Measurements from ENCODE around the gene FEZF2. TPM values are rescaled to one million over a fixed set of nuclear protein-coding genes. Genes with fewer than 3 reads are reported as not detected.

FEZF2 gene
- total RNA-seq, 1 experiment from 2014 or later: not detected

DNA sequence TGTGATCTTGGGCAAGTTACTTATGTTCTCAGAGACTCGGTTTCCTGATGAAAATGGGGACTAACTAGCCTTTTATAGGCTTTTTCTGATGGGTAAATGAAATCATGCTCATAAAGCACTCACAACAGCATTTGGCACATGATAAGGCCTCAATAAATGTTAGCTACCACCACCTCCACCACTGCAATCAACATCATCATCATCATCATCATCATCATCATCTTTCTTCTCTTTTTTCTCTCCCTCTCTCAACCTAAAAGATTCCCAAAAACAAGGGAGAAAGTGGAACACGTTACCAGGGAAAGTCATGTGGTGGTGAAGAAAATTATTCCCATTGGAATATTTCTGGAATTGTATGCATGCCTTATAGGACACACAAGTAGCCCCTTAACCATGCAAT is 33.6 kb upstream of the FEZF2 start (continued):
- TF ChIP-seq TP53 (CRISPR knock-in tag; IDR thresholded peaks at IDR 0.05) (no peak), MYBL2 (CRISPR knock-in tag; IDR thresholded peaks at IDR 0.05) (no peak)
- TF ChIP-seq, protein P1, sequence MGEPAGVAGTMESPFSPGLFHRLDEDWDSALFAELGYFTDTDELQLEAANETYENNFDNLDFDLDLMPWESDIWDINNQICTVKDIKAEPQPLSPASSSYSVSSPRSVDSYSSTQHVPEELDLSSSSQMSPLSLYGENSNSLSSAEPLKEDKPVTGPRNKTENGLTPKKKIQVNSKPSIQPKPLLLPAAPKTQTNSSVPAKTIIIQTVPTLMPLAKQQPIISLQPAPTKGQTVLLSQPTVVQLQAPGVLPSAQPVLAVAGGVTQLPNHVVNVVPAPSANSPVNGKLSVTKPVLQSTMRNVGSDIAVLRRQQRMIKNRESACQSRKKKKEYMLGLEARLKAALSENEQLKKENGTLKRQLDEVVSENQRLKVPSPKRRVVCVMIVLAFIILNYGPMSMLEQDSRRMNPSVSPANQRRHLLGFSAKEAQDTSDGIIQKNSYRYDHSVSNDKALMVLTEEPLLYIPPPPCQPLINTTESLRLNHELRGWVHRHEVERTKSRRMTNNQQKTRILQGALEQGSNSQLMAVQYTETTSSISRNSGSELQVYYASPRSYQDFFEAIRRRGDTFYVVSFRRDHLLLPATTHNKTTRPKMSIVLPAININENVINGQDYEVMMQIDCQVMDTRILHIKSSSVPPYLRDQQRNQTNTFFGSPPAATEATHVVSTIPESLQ (CRISPR knock-in tag; IDR thresholded peaks at IDR 0.05): no peak
- TF ChIP-seq, protein P2, sequence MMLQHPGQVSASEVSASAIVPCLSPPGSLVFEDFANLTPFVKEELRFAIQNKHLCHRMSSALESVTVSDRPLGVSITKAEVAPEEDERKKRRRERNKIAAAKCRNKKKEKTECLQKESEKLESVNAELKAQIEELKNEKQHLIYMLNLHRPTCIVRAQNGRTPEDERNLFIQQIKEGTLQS (CRISPR knock-in tag; conservative IDR thresholded peaks at IDR 0.05): no peak

DNA sequence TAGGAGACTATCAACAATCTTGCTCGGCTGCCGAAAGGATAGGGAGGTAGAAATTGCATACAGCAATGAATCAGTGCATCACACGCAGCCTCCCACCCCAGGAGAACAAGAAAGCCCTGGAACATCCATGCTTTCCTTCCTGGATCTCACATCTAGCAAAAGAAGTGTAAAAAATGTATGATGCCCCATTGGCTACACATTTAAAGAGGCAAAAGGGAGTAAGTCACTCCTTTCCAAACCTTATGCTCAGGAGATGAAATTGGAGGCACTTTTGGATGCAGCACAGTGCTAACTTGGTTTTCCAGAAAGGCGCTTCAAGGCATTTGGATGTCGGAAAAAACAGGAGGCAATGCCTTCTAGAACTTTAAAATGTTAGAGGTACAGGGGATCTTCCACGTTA is 32.2 kb upstream of the FEZF2 start:
- Mint-ChIP-seq H3K9me3 (no peaks in the 10 kb centered on the region), H3K4me3 (no peak overlapping the region), H3K27me3 (ENCODE audit: low read depth) (peaks cover 15% of the 10 kb centered on the region), H3K4me1 (no peaks in the 10 kb centered on the region), H3K27ac (no peak overlapping the region), H3K36me3 (no peaks in the 10 kb centered on the region)
- TF ChIP-seq, protein P3, sequence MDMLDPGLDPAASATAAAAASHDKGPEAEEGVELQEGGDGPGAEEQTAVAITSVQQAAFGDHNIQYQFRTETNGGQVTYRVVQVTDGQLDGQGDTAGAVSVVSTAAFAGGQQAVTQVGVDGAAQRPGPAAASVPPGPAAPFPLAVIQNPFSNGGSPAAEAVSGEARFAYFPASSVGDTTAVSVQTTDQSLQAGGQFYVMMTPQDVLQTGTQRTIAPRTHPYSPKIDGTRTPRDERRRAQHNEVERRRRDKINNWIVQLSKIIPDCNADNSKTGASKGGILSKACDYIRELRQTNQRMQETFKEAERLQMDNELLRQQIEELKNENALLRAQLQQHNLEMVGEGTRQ (CRISPR knock-in tag; IDR thresholded peaks at IDR 0.05): no peak
- no peak for TF ChIP-seq PRRX2 (CRISPR knock-in tag; IDR thresholded peaks at IDR 0.05)
- TF ChIP-seq ESRRA (CRISPR knock-in tag; IDR thresholded peaks at IDR 0.05; ENCODE audit: borderline replicate concordance): no peak
- no peak for TF ChIP-seq IRF2 (CRISPR knock-in tag; IDR thresholded peaks at IDR 0.05; ENCODE audit: borderline replicate concordance, low read depth)
- TF ChIP-seq CBFB (CRISPR knock-in tag; IDR thresholded peaks at IDR 0.05; ENCODE audit: low read depth): no peak
- ChIA-PET POLR2A (no interaction called here), CTCF (no interaction called here)
- ATAC-seq (no peak), DNase-seq (ENCODE audit: low spot score) (no peak)

DNA sequence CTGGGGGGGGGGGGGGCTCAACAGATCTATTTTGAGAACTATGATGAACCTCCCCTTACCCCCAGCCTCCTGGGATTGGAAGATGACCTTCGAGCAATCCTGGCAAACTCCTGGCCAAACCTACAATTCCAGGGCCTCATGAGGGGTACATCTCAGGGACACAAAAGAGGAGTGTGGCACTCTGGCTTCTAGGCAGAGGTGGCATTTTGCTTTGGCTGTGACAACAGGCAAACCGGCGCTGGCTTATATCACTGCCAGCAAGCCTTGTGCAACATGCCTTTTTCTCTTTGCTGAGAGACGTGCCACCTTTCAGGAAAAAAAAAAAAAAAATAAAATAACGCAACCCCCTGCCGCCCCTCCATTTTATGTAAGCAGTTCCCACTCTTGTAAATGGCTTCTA is 31.8 kb upstream of the FEZF2 start:
- ATAC-seq: no peak
- Mint-ChIP-seq H3K4me1 (no peaks in the 10 kb centered on the region), H3K4me3 (no peak overlapping the region), H3K27me3 (ENCODE audit: low read depth) (peaks cover 15% of the 10 kb centered on the region), H3K9me3 (no peaks in the 10 kb centered on the region), H3K36me3 (no peaks in the 10 kb centered on the region), H3K27ac (no peak overlapping the region)
- ChIA-PET CTCF (interaction anchor here (0.7 kb wide), 1 partner anchor 25 kb away, joined by 5 read pairs; no protein-coding TSS in a partner anchor), POLR2A (interaction anchor here (0.7 kb wide), 3 partner anchors 27 to 69 kb away, joined by 5 to 6 read pairs (median 5); no protein-coding TSS in a partner anchor)
- no peak for DNase-seq (ENCODE audit: low spot score)
- TF ChIP-seq NR3C1 (CRISPR knock-in tag; conservative IDR thresholded peaks at IDR 0.05; ENCODE audit: low read depth) (no peak), OVOL2 (CRISPR knock-in tag; IDR thresholded peaks at IDR 0.05; ENCODE audit: borderline replicate concordance) (no peak), ETV6 (CRISPR knock-in tag; IDR thresholded peaks at IDR 0.05) (no peak), RELA (CRISPR knock-in tag; IDR thresholded peaks at IDR 0.05; ENCODE audit: borderline replicate concordance) (no peak)
- TF ChIP-seq, protein P4, sequence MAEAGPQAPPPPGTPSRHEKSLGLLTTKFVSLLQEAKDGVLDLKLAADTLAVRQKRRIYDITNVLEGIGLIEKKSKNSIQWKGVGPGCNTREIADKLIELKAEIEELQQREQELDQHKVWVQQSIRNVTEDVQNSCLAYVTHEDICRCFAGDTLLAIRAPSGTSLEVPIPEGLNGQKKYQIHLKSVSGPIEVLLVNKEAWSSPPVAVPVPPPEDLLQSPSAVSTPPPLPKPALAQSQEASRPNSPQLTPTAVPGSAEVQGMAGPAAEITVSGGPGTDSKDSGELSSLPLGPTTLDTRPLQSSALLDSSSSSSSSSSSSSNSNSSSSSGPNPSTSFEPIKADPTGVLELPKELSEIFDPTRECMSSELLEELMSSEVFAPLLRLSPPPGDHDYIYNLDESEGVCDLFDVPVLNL (CRISPR knock-in tag; IDR thresholded peaks at IDR 0.05; ENCODE audit: borderline replicate concordance, low read depth): no peak
- TF ChIP-seq, protein P5, sequence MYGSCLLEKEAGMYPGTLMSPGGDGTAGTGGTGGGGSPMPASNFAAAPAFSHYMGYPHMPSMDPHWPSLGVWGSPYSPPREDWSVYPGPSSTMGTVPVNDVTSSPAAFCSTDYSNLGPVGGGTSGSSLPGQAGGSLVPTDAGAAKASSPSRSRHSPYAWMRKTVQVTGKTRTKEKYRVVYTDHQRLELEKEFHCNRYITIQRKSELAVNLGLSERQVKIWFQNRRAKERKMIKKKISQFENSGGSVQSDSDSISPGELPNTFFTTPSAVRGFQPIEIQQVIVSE (CRISPR knock-in tag; IDR thresholded peaks at IDR 0.05; ENCODE audit: borderline replicate concordance): no peak
- TF ChIP-seq, protein P6, sequence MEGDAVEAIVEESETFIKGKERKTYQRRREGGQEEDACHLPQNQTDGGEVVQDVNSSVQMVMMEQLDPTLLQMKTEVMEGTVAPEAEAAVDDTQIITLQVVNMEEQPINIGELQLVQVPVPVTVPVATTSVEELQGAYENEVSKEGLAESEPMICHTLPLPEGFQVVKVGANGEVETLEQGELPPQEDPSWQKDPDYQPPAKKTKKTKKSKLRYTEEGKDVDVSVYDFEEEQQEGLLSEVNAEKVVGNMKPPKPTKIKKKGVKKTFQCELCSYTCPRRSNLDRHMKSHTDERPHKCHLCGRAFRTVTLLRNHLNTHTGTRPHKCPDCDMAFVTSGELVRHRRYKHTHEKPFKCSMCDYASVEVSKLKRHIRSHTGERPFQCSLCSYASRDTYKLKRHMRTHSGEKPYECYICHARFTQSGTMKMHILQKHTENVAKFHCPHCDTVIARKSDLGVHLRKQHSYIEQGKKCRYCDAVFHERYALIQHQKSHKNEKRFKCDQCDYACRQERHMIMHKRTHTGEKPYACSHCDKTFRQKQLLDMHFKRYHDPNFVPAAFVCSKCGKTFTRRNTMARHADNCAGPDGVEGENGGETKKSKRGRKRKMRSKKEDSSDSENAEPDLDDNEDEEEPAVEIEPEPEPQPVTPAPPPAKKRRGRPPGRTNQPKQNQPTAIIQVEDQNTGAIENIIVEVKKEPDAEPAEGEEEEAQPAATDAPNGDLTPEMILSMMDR (IDR thresholded peaks at IDR 0.05): no peak
- TF ChIP-seq, protein P7, sequence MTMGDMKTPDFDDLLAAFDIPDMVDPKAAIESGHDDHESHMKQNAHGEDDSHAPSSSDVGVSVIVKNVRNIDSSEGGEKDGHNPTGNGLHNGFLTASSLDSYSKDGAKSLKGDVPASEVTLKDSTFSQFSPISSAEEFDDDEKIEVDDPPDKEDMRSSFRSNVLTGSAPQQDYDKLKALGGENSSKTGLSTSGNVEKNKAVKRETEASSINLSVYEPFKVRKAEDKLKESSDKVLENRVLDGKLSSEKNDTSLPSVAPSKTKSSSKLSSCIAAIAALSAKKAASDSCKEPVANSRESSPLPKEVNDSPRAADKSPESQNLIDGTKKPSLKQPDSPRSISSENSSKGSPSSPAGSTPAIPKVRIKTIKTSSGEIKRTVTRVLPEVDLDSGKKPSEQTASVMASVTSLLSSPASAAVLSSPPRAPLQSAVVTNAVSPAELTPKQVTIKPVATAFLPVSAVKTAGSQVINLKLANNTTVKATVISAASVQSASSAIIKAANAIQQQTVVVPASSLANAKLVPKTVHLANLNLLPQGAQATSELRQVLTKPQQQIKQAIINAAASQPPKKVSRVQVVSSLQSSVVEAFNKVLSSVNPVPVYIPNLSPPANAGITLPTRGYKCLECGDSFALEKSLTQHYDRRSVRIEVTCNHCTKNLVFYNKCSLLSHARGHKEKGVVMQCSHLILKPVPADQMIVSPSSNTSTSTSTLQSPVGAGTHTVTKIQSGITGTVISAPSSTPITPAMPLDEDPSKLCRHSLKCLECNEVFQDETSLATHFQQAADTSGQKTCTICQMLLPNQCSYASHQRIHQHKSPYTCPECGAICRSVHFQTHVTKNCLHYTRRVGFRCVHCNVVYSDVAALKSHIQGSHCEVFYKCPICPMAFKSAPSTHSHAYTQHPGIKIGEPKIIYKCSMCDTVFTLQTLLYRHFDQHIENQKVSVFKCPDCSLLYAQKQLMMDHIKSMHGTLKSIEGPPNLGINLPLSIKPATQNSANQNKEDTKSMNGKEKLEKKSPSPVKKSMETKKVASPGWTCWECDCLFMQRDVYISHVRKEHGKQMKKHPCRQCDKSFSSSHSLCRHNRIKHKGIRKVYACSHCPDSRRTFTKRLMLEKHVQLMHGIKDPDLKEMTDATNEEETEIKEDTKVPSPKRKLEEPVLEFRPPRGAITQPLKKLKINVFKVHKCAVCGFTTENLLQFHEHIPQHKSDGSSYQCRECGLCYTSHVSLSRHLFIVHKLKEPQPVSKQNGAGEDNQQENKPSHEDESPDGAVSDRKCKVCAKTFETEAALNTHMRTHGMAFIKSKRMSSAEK (CRISPR knock-in tag; IDR thresholded peaks at IDR 0.05; ENCODE audit: borderline replicate concordance): no peak
- TF ChIP-seq, protein P8, sequence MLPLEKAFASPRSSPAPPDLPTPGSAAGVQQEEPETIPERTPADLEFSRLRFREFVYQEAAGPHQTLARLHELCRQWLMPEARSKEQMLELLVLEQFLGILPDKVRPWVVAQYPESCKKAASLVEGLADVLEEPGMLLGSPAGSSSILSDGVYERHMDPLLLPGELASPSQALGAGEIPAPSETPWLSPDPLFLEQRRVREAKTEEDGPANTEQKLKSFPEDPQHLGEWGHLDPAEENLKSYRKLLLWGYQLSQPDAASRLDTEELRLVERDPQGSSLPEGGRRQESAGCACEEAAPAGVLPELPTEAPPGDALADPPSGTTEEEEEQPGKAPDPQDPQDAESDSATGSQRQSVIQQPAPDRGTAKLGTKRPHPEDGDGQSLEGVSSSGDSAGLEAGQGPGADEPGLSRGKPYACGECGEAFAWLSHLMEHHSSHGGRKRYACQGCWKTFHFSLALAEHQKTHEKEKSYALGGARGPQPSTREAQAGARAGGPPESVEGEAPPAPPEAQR (CRISPR knock-in tag; IDR thresholded peaks at IDR 0.05): no peak

Measured in WTC11 (cell line).